ENCODE measurements around the gene MRPL32.

MRPL32 gene

DNA sequence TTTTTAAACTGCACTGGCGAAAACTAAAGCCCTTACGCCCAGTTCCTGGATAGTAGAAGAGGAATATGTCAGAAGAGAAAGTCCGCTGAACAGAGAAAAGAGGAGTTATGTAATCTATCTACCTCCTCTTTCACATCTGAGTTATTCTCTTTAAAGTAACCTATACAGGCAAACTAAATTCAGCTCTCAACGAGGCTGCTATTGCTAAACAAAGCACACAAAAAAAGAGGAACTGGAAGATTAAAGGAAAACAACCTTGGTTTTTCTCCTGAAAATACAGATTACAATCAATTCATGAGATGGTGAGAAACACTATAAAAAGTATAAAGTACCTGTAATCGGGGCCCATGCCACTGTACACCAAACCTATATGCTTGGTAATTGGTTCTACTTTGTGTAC is 6.0 kb upstream of the MRPL32 start:
- DNase-seq (ENCODE audit: low spot score): no peak

DNA sequence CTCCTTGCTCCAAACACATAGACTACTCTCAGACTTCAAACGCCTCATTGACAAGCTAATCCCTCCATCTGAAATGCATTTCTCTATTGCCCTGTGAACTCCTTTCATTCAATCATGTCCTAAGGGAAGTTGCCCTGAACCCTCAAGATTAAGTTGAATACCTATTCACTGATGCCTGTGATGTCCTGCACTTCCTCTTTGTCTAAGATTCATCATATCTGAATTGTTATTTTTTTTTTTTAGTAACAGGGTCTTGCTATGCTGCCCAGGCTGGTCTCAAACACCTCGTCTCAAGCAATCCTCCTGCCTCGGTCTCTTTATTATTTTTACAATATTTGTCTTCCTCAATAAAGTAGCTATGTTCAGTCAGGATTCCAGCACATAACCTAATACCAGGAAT is 3.4 kb upstream of the MRPL32 start:
- DNase-seq (ENCODE audit: low spot score): no peak

DNA sequence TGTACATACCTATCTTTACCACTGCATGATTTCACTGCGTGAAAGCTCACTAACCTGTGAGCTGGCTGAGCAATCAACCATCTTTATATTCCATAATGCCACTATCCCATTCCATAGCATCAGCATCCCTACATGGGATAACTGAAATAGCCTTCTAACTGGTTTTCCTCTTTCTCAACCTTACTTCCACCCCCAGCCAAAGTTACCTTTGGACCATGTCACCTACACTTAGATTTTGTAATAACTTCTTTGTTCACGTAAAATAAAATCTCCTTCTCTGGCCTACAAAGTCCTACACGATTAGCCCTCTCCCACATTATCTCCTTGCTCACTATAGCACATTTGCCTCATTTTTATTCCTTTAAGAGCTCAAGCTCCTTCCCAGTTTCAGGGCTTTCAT is 2.7 kb upstream of the MRPL32 start:
- no peak for DNase-seq (ENCODE audit: low spot score)

DNA sequence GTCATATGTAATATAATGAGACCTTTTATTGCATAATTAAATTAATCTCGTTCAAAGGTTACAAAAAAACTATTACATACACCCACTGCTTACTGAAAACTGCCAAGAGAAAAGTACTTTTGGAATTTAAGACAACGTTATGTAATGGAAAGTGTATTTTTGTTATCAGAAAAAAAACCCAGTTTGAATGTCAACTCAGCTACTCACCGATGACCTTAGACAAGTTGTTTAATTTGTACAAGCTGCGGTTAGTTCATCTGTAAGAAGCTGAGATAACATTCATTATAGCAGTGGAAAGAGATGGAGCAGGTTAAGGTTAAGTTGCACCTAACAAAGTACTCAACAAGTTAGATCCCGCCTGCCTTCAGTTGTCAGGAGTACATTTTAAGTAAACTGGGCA is 1.3 kb upstream of the MRPL32 start:
- DNase-seq (ENCODE audit: low spot score): no peak

DNA sequence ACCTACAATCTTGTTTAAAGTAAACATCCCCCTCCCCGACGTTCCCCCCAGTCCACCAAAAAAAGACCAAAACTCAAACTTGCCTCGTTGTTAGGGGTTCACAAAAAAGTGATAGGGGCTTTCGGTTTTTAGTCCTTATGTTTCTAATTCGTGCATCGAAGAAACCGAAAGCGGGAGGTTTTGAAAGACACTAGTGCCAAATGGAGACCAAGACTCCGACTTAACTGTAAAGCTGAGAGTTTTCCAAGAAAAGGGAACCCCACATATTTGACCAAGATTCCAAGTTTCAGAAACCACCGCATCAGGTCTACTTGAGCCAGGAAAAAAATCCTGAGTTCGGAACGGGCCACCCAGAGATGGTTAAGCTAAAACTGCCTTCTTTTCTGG is 736 bp upstream of the MRPL32 start:
- peak; percentile 29 for DNase-seq (ENCODE audit: low spot score)

DNA sequence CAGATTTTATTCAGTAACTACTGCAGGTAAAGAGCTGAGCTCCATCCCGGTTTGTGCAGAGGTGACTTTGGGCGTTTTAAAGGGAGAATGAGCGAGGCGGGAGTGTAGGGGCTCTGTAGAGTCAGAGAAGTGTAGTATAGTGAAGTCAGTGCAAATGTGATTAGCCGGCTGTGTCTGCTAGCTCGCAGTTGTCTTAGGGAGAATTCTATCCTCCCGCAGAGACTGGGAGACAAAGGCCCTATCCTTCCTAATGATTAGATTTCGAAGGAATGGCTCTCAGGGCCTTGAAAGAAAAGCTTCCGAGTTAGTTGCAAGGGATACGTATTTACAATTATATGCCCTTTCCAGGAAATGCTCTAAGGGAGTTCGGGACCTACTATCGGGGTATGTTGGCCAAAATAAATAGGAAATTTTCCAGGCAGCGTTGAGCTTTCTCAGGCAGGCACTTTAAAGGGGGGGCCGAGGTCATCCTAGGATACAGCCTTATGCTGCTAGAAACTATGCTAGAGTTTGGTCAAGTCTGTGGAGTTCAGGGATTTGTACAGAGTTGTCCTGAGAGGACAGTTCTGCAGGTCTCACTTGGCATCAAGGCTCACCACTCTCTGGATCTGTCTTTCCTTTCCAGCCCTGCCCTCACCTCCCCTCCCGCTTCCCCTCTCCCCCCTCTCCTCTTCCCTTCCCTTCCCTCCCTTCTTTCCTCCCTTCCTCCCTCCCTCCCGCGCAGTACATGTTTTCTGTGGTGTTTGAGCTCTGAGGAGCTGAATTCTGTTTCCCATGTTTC is 825 bp downstream of the MRPL32 start:
- DNase-seq (ENCODE audit: low spot score): peak; percentile 37

DNA sequence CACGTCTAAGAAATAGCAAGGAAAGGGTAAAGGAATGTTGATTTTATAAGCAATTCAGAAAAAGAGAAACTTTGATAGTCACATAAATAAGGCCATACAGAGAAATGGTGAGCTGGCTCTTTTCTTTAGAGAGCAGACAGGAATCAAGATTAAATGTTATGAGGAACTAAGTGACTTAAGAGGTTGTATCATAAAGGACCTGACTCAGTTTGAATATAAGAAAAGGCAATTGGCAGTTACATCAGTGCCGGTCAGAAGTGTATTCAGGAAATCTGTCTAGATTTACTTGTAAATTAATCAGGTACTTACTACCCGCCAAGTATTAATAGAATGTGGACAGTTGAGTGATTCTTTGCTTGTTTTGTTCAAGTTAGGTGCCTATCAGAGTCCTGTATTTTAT is 2.1 kb downstream of the MRPL32 start:
- DNase-seq (ENCODE audit: low spot score): no peak

DNA sequence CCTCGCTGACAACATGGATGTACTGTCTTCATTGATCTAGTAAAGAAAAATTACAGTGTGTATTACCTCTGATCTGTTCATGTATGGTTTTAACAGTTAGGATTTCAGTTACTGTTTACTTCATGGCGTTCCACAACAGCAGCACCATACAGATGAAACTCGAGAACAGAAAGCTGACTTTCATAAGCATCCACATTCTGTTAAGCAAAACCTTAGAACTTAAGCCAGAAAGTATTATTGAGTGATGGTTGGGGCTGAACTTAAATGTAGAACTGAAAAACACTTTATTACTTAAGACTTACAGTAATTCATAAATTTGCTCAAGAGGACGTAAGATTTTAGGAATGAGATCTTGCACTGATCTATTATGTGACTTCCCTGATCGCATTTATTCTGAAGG is 3.7 kb downstream of the MRPL32 start:
- no peak for DNase-seq (ENCODE audit: low spot score)

DNA sequence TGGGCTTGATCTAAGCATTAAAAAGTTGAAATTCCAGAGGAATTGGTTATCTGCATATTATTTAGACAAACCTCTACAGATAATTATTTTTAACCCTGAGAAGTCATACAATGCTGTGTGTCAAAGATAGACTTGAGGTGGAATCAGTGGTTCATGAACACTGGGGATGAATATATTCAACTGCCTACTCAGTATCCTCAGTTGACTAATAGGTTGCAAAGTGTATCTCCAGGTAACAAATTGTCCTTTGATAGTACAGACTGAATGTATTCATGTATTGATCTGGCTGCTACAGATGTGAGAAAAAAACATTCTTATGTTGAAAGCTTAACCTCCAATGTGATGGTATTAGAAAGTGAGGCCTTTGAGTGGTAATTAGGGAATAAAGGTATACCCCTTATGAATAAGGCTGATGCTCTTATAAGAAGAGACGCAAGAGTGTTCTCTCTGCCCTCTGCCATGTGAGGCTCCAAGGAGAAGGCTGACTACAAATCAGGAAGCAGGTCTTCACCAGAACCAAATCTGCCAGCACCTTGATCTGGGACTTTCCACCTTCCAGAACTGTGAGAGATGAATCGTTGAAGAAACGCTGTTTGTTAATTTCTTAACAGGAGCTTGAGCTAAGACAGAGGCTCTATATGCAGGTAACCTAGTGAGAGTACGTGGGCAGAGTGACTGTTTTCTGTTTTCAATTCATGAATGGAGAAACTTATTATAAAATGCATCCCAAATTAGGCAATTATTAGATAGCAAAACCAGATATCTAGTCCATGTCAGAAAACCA is 7.5 kb downstream of the MRPL32 start:
- DNase-seq (ENCODE audit: low spot score): no peak

DNA sequence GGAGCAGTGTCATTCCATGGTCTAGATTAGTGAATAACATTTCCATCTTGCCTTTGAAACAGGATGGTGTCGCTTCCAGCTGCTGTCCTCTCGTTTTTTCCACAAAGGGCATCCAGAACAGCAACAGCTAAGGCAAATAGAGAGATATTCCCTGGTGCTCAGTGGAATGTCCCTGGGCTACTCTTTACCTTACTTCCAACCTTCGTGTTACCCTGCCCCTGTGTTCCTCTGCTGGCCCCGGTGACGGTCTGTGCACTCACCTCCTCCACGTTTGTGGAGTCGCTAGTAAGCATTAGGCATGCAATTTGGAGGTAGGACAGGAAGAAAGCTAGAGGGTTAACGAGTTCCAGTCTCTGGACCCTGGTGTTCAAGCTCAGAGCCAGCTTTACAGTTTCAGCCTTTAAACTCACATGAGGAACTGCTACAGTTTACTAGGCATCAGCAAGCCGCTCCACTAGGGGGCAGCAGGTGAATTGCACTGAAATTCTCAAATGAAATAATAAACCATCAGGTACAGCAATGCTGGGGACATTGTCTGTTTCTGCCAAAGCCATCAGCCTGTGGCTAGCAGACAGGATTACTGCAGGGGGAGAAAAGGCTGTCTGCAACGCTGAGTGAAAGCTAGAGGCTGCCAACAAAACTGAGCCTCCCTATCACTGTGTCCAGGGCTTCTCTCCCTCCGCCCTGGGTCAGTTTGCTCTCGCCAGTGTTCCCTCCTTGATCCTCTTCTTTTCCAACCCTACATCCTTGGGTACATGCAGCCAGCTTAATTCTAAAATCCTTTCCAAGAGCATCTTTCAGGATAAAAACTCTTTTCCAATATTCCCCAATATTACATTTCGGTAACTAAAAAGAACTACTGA is 9.0 kb downstream of the MRPL32 start:
- peak; percentile 79 for DNase-seq (ENCODE audit: low spot score)

DNA sequence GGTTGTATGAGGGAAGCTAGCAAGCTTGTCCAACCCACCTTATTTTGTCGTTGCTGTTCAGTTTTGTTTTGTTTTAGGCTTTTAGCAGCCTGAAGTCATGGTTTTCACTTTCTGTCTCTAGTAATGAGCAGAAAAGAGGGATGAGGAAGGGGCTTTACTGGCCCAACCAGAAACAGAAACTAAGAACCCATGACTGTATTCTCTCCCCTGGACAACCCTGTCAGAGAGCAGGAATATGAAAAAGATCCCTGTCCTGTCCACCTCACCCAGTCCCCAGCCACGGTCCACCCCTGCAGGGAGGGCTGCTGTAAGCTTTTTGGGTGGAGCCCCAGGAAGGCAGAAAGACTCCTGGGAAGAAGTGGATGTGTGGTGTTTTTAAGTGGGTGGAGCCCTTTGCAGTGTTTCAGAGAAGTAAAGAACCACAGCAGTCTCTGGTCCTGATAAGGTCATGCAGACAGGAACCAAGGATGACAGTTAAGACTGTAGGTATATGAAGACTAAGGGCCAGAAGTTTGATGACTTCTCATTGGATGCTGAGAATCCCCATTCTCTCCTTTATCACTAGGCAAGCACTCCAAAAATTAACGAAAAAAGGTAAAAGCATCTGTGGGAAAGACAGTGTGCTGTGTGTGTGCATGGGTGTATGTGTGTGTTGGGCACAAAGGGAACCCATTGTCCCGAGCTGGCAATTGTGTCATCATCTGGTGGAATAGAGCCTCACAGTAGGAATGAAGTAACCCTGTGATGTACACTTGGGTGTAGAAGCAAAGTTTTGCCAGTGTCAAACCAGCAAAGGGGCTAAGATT is 13.8 kb downstream of the MRPL32 start:
- DNase-seq (ENCODE audit: low spot score): peak; percentile 61

DNA sequence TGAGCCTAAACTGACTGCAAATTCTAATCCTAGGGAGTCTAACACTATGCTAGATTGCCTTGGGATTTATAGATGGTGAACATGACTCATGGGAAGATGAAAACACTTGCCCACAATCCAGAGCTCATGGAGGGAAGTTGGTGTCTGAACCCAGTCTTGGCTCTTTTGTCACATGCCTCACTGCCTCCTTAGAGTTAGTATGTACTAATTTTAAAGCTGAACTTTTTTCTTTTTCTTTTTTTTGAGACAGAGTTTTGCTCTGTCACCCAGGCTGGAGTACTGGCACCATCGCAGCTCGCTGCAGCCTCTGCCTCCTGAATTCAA is 14.4 kb downstream of the MRPL32 start:
- DNase-seq (ENCODE audit: low spot score): no peak

DNA sequence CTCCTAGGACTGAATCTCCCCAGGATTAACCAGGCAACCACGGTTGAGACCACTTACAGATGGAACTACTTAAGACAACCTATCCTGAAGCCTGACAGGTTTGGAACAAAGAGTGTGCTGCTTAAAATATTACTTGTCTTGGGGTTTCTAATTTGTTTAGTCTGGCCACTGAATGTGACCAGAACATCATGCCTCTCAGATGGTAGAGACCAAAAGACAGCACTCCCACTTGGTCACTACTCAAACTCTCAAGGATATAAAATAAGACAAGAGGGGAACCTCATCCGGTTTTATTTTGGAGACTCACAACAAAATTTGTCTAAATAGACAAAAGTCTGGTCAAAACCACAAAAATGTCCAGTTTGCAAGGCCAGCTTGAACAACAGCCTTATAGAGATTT is 15.3 kb downstream of the MRPL32 start:
- no peak for DNase-seq (ENCODE audit: low spot score)

DNA sequence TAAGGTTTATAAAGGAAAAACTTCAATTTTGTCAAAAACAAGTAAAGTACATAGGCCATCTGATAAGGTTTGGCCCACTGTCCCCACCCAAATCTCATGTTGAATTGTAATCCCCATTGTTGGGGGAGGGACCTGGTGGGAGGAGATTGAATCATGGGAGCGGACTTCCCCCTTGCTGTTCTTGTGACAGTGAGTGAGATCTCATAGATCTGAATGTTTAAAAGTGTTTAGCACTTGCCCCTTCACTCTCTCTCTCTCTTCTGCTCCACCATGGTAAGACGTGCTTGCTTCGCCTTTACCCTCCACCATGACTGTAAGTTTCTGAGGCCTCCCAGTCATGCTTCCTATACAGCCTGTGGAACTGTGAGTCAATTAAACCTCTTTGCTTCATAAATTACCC is 18.2 kb downstream of the MRPL32 start:
- DNase-seq (ENCODE audit: low spot score): no peak

DNA sequence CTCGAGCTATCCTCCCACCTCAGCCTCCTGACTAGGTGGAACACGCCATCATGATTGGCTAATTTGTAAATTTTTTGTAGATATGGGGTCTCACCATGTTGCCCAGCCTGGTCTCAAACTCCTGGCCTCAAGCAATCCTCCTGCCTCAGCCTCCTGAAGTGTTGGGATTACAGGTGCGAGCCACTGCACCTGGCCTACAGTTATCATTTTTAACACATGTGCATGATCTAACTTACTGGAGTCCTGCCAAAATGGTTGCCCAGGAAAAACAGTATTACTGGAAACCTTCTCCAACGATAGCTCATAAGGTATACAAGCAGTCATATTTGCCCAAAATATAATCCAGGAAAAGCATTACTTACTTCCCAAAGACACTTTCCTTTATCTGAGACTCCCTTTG is 20.2 kb downstream of the MRPL32 start:
- no peak for DNase-seq (ENCODE audit: low spot score)

DNA sequence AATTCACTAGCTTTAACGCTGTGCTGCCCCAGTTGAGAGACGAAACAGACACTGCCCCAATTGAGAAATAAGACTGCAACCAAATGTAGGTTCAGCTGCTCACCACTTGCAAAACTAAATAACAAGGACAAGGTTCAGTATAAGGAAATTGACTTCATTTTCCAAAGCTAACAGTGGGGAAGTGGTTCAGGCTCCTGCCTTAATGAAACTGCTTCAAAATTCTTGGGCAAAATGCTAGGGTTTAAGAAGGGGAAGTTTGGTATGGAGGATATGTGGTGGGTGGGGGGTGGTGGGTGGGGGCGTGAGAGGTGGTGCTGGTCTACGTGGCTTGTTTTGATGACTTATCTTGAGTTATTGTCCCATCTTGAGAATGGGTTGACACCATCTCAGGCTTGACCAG is 21.8 kb downstream of the MRPL32 start:
- DNase-seq (ENCODE audit: low spot score): no peak

DNA sequence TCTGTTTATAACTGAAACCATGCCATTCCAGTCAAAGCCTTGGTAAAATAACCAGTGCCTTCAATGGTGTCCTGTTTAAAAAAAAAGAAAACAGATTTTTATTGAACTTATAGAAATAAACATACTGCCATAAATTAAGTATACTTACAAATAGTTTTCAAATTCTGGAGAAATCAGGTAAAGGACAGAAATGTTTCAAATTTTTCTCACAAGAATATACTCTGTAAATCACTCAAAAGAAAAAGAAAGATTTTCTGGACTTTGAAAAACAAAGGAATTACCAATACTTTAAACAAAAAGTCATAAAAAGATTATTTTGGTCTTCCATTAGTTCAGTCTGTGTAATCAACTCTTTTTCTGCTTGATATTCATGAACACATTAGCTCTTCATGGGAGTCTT is 23.9 kb downstream of the MRPL32 start:
- DNase-seq (ENCODE audit: low spot score): no peak

DNA sequence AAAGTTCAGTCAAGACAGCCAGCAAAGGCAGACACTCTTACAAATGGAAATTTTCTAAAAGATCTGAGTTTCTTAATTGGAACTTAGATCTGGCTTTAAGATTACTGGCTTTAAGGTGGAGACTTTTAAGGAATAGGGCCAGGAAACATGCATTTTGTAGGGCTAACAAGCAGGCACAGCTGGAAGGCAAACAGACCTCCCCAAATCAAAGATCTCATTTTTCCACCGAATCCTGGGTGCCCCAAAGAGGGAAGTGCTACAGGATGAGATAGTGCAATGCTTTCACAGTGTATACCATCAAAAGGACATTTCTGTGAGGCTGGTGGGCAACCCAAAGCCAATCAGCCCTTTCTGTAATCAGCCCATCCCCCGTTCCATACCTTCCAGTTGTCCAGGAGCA is 27.4 kb downstream of the MRPL32 start:
- no peak for DNase-seq (ENCODE audit: low spot score)

DNA sequence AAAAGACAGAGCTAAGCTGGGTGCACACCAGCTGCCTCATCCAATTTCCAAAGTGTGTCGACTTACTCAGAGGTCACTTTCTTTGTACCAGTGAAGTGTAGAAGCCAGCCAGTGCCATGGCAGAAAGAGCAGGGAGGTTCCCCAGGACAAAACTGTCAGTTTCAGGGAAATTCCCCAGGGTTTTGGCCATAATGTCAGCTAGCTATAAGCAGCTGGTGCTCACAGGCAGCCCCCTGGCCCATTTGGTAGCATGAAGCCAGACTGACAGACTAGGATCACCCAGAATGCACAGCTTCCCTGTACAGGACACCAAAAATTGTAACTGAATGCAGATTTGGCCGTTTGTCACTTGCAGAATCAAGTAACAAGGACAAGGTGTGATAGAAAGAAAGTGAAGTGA is 28.6 kb downstream of the MRPL32 start:
- no peak for DNase-seq (ENCODE audit: low spot score)

DNA sequence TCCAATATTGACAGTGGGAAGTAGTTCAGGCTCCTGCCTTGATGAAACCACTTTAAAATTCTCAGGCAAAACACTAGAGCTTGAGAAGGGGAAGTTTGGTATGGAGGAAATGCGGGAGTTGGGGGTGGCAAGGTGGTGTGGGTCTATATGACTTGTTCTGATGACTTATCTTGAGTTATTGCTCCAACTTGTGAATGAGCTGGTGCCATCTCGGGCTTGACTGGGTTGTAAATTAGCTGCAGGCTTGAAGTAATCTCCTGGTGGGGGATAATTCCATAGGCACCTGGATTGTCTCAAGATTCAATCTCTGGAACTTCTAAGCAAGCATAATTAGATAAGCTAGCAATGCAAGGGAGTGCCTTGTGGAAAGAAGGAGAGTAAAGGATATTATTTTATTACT is 29.0 kb downstream of the MRPL32 start:
- DNase-seq (ENCODE audit: low spot score): no peak

DNA sequence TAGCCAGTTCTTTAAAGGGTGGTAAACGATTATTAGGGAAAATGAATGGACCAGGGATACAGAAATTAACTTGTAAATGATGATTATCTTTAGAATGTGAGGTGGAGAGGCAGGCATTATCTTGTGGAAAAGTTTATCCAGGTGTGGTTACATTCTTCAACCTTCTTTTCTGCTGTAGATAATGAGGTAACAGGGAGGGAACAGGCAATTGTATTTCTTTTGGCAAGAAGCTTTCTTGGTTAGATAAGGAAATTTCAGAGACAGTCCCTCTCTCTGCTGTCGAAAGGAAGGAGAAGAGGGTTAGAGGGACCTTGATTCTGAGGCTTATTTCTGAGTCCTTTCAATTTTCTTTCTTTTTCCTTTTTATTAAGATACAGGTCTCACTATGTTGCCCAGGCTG is 32.1 kb downstream of the MRPL32 start:
- DNase-seq (ENCODE audit: low spot score): no peak
